Dermis lymphatic vessel endothelial cell (primary cell): Measurements from ENCODE around the gene ZNF281. TPM values are rescaled to one million over a fixed set of nuclear protein-coding genes. Genes with fewer than 3 reads are reported as not detected.

ENCODE experiments used
- total RNA-seq: library from RNA; depleted of rRNA; stranded (reverse); fragments of >200 nt; gene quantifications from 2 replicates; pipeline ENCODE4 v1.2.1, GENCODE V29; 2014

ZNF281 gene, protein sequence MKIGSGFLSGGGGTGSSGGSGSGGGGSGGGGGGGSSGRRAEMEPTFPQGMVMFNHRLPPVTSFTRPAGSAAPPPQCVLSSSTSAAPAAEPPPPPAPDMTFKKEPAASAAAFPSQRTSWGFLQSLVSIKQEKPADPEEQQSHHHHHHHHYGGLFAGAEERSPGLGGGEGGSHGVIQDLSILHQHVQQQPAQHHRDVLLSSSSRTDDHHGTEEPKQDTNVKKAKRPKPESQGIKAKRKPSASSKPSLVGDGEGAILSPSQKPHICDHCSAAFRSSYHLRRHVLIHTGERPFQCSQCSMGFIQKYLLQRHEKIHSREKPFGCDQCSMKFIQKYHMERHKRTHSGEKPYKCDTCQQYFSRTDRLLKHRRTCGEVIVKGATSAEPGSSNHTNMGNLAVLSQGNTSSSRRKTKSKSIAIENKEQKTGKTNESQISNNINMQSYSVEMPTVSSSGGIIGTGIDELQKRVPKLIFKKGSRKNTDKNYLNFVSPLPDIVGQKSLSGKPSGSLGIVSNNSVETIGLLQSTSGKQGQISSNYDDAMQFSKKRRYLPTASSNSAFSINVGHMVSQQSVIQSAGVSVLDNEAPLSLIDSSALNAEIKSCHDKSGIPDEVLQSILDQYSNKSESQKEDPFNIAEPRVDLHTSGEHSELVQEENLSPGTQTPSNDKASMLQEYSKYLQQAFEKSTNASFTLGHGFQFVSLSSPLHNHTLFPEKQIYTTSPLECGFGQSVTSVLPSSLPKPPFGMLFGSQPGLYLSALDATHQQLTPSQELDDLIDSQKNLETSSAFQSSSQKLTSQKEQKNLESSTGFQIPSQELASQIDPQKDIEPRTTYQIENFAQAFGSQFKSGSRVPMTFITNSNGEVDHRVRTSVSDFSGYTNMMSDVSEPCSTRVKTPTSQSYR
- total RNA-seq: 22.3 and 22.5 TPM in 2 replicates

DNA sequence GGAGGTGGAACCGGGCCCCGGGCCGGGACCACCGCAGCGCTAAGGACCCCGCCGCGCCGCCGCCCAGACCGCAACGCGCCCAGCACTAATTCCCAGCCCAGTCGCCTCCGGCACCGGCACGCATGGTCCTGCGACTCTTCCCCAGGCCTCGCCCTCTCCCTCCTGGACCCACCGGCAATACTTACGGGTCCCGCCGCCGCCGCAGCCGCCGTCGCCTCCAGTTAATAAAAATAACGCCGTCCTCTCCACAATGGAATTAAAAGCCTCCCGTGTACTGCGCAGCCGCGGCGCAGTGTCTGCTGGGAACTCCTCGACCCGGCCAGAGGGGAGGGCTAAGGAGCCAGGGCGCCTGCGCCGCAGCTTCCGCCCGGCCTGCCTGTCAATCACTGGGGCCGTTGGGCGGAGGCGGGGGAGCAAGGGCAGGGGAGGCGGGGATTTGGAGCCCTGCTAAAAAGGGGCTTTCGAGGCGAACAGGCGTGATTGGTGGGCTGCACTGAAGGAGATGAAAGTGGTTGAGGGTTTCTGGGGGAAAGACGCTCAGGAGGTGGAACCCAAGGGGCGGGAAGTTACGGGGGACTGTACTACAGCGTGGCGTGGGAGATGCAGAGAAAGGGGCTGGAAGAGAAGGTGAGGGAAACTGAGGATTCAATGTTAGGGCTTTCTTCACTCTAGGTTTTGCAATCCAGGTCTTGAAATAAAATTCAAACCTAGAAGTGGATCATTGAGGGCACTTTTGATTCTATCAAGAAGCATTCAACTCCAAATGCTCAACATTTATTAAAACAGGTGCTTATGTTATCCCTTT, at the start of gene ZNF281:
TSS of gene ZNF281 (minus strand) at position 276 of the 805 bp plus-strand sequence. CDS start 331 bp downstream, outside the sequence.

Other genes with a start within 250 kb of the ZNF281 start
- gene KIF14, start 210.7 kb upstream of the ZNF281 start, total RNA-seq: 1.7 and 2.1 TPM in 2 replicates